C4-2B (cell line): ENCODE results near the gene LRP1-AS.

Experiments used
- CTCF ChIP-seq: fragments of 450-650 bp; conservative IDR thresholded peaks from 2 replicates; pipeline ENCODE4 v1.5.1; 2017; ENCODE audit warnings: mild to moderate bottlenecking
- ZFX ChIP-seq: fragments of 450-650 bp; IDR thresholded peaks from 2 replicates; pipeline ENCODE4 v1.6.1; 2017

GRCh38 chr12:57109207-57110103 lies 38.0 kb downstream of the LRP1-AS start:
- no peak for TF ChIP-seq CTCF
- no peak for TF ChIP-seq ZFX
